GM19023 (cell line): ENCODE data around the gene ACOX1.

Source experiments
- ATAC-seq: cut with Tn5 transposase; IDR thresholded peaks from one replicate; pipeline ENCODE4 v1.9.1; 2021; ENCODE audit warnings: mild to moderate bottlenecking, moderate library complexity; ENCODE audit not compliant: unreplicated experiment

ACOX1 gene

DNA sequence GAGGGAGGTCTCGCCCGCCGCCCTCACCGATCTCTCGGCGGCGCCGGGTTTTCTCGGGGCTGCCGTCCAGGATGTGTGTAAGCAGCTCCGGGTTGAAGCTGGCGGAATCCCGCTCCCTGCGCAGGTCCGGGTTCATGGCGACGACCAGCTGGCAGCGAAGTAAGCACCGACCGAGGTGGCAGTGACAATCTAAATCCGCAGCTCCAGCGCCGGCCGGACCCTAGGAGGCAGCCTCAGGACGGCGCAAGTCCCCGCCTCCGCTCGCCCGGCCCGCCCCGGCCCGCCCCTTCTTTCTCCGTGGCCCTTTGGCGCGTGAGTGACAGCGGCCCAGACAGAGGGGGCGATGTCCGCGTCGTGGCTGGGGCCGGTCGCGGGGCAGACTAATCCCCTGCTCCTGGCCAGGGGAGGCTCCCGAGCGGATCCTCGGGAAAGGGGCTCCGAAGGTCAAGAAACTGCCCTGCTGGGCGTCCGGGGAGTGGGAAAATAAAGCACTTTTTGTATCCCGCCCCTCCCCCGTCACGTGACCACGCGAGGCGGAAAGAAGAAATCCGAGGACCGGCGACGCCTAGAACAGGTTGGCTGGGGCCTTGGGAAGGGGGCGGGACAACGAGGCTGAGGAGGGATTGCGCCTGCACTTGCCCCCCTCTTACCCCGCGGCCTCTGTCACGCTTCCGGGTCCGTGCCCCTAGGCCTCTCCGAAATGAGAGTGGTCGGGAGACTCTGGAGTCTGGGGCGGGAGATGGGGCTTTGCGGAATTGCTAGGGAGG lies at the start of gene ACOX1, which contains the start of gene TEN1:
ACOX1 (minus strand) TSS at position 229 of the 767 bp plus-strand sequence; CDS start at position 136, 93 bp downstream.
TEN1 (plus strand) TSS at position 303 of the 767 bp plus-strand sequence. CDS start 6,953 bp downstream, outside the sequence.
- peak; percentile 88 for ATAC-seq

DNA sequence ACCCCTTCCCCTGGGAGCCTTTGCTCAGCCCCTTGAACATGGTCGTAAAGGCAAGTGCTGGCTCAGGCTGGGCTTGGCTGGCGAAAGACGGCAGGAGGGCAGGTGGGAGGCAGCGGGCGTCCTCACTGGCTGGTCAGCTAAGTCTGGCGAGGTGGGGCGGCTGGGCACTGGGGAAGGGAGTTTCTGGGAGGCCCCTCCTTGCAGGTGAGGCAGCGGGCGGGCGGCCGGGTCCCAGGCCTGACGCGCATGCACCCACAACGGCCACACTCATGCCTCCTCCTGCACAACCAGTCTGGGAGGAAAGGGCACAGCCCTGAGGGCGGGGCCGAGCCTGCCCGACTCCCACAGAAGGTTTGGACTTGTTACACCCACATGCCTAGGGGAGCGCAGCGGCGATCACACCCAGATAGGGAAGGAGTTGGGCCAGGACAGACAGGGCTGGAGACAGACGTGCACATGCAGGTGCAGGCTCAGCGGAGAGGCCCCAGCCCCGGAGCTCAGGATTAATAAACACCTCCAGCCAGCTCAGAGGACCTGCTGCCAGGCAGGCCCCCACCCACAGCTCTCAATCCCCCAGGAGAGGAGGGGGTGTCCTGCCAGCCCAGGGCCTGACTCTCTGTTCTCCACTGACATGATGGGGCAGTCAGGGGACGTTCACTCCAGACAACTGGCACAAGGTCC lies 48.3 kb upstream of the ACOX1 start, which contains the start of gene EVPL:
EVPL (minus strand) TSS at position 148 of the 681 bp plus-strand sequence; CDS start at position 40, 108 bp downstream.
- no peak for ATAC-seq

DNA sequence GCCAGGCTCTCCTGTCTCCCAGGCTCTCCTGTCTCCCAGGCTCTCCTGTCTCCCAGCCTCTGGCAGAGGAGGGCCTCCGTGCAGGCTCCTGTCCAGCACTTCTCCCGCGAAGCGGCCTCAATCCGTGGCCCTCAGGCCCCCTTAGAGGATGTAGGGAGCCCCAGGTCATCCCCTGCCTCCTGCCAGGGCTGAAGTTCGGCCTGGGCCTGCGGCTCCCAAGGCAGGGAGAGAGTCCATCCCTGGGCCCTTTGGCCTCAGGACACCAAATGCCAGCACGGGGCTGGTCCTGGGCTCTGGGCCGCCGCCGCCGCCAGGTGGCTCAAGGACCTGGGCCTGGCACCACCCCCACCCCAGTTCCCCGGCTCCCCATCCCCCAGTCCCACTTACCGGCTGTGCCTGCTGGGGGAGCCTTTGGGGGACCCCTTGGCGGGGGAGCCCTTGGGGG lies 47.8 kb upstream of the ACOX1 start:
- ATAC-seq: no peak

DNA sequence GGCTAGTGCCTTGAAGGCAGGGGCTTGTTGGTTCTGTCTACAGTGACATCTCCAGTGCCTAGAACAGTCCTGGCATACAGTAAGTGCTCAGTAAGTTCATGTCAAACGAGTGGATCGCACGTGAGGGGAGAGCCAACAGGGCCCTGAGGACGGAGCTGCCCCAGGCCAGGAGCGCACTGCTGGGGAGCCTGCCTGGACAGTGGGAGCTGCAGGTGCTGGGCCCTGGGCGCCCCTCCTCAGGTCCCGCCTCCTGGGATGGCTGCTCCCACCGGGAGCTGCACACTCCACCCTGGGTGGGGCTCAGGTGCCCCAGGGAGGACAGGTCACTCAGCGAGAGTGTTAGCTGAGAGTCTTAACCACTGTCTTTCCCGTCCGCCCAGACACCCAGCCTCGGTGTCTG lies 46.3 kb upstream of the ACOX1 start:
- no peak for ATAC-seq

DNA sequence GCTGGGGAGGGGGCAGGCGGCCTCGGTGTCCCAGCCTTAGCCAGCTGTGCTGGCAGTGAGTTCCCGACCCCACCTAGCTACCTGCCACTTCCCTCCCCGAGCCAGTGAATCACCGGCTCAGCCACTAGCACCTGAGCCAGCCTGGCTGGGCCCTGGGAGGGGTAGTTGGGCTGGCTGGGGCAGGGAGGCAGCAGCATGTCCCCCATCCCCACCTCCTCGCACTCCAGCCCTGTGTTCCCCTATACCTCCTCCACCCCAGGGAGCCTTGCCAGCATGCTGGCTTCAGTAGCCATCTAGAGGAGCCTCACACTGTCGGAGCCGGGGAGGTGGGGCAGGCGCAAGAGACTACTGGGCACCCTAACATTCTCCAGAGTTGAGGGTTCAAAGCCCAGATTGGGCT lies 45.4 kb upstream of the ACOX1 start:
- ATAC-seq: no peak

DNA sequence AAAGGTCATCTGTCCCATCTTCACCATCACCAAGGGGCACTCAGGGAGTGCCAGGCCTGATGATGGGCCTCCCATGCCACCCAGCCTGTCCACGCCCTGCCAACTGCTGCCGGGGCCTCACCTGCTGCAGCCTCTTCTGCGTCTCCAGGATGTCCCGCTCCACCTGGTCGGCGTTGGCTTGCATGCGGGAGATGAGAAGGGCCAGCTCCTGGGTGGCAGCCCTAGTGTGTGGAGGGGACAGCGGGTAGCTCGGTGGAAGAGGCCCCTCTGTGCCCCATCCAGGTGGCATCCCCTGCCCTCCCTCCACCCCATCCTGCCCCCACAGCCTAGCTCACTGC lies 44.9 kb upstream of the ACOX1 start:
- no peak for ATAC-seq

DNA sequence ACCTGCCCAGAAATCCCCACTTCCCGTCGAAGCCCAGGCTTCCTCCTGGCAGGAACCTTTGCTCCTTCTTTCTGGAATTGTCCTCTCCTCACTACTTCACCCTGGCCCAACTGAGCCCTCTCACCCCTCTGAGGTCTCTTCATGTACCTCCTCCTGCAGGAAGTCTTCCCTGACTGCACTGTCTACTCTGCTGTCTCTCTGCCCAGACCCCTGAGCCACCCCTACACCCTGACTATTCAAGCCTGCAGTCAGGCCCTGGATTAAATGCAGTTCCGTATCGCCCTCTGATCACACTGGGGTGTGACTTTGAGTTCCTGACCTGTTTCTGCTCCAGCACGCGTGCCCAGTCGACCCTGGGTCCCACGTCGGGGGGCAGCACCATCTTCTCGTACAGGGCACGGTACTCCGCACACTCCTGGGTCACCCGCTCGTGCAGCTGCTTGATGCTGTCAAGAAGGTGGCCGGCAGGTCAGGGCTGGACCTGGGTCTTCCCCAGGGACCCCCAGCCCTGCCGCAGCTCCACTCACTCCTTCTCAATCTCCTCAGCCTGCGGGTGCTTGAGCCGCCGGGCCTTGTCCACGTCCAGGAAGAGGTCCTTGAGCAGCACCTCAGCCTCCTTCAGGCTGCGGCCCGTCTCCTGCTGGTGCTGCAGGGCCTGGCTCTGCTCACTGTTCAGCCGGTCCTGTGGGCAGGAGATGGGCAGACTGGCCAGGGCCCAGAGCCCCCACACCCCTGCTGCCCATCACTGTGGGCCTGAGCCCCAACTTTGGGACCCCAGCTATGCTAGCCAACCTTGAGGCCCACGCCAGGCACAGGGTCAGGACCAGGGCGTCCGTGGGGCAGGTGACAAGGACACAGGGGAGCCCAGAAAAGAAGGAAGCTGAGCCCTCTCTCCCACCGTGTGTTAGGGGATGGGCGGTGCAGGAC lies 44.3 kb upstream of the ACOX1 start:
- ATAC-seq: no peak

DNA sequence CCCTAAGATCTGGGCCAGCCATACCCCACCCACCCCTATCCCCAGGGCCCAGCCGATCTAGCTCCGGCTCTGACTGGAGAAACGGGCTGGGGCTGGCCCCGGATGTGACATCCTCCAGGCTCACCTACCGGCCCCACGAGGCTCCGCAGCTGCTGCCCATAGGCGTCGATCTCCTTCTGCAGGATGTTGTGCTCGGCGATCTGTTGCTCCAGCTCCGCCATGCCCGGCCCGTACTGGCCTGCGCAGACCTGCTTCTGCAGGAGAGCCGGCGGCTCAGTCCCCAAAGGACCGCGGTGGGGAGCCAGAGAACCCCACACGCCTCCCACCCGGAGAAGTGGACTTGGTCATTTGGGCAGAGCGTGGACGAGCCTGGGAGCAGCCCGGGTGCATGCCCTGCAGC lies 43.3 kb upstream of the ACOX1 start:
- no peak for ATAC-seq

DNA sequence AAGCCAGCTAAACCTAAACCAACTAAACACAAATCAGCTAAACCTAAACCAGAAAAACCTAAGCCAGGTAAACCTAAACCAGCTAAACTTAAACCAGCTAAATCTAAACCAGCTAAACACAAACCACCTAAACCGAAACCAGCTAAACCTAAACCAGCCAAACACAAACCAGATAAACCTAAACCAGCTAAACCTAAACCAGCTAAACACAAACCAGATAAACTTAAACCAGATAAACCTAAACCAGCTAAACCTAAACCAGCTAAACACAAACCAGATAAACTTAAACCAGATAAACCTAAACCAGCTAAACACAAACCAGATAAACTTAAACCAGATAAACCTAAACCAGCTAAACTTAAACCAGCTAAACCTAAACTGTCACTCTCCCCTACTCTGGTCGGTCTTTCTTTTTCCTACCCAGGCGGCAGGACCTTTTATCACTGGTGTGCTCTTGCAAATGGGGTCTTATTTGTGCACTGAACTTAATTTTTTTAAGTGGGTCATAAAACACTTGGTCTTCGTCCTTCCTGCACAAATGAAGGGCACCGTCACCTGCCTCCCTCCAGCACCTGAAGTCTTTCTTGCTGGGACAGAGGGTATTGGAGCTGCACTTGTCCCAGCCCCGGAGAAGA lies 41.0 kb upstream of the ACOX1 start:
- ATAC-seq: no peak

DNA sequence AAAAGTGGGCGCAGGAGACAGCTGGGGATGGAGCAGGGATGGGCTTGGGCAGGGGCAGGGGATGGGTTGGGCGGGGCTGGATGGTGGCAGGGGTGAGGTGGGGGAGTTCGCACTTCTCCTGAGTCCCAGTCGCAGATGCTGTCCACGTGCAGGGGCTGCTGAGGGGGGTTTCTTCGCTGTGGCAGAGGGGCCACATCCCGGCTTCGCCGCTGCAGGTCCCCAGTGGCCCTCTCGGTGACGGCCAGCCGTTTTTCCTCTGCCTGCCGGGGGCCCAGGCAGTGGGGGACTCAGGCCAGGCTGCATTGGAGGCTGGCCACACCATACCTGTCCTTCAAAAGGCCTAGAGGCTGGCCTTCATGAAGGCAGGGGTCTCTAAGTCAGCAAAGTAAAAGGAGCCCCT lies 39.8 kb upstream of the ACOX1 start:
- ATAC-seq: no peak

DNA sequence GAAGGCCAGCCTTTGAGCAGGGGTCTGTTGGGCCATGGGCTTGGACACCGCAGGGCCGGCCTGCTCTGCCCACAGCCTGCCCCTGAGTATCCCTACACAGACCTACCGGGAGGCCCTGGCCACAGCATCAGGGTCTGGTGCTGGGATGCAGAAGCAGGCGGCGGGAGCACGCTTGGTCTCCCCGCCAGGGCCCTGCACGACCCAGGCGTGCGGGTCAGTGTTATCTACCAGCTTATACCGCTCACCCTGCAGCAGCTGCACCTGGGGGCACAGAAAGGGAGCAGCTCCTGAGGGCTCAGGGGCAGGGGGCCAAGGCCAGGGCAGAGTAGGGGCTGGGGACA lies 39.3 kb upstream of the ACOX1 start:
- ATAC-seq: no peak

DNA sequence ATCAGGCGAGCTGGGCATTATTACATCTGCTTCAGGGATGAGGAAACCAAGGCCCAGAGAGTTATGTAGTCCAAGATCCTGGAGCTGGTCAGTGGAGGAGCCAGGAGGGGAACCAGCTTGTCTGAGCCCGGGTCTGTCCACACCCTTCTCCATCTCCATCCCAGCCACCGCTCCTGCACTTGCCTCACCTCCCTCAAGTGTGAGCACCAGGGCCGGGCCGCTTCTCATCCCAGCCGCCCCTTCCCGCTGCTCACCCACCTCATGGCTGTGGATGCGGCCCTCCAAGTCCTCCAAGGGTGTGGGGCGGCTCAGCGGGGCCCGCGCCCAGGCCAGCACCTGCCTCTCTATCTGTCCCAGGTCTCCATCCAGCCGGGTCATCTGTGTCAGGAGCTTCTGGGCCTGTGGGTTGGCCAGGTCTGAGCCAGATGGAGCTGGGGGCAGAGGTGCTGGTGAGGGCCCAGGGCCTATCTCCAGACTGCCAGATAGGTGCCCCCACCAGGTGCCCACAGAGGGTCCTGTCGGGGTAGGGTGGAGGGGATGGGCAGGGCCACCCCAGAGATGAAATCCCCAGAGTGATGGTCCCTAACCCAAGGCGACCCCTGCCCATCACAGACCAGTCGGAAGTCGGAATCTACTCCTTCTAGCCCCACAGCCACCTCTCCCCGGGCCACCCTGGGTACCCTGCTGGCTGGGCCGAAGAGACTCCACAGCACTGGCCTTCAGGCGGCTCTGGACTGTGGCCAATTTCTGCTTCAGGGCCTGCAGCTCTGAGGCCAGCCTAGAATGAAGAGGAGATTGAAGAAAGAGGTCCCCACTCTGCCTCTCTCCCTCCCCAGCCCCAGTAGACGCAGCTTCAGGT lies 38.7 kb upstream of the ACOX1 start:
- ATAC-seq: no peak

DNA sequence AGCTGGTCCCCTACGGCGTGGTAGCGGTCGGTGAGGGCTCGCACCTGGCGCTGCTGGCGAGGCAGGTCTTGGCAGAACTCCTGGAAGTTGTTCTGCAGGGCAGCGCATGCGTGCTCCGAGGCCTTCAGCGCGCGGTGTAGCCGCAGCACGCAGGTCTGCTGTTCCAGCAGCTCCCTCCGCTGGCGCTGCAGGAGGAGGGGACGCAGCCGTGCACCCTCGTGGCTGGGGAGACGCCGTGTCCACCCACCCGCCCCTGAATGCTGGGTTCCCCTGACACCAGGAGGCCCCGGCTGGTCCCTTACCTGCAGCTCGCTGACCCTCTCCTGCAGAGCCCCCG lies 35.9 kb upstream of the ACOX1 start:
- ATAC-seq: no peak

DNA sequence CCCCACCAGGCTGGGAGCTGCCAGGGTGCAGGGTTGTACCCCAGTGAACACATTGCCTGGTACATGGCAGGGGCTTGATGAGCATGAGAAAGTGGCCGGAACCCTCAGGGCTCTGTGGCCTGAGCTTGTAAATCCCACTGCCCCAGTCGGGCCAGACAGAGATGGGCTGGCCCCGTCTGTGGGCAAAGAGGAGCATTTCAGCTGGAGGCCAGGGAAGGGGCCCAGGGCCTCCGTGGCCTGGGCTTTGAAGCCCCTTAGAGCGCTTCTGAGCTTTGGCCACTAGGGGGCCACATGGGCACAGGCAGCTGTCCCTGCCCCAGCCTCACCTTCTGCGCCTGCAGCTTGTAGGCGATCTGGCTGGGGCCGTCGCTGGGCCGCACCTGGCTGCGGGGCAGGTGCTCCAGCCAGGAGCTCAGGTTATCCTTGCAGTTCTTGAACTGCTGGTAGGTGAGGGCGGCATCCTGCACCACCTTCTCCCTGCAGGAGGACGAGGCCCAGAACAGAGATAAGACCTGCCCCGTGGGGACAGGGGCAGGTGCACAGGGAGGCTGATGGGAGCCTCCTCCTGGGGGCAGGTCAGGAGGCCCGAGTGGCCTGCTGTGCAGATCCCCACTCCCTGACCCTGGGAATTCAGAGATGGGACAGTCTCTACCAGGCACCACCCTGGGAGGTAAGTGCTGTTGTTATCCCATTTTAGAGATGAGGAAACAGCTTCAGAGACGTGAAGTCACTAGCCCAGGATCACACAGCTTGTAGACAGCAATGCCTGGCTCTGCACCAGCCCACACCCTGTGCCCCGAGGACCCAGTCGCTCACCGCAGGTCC lies 35.3 kb upstream of the ACOX1 start:
- peak; percentile 69 for ATAC-seq

DNA sequence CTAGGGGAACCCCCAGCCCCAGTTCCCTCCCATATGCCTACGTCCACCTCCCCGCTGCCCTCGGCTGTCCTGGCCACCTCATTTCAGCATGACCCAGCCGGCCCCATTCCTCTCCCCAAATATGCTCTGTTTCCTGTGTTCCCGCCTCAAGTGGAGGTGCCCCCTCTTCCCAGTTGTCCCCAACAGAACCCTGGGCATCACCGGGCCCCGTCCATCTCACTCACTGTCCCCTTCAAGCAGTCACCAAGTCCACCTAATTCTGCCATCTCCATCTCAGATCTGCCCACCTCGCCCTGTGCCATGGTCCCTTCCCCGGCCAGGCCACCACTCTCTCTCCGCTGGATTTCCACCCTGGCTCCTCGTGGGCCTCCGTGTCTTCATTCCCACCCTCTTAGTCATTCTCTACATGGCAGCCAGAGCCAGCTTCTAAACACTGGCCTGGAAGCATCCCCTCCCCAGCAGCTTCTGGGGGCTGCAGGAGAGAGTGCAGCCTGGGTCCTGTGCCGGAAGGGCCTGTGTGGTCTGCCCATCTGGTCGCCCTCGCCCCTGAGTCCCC lies 34.5 kb upstream of the ACOX1 start:
- no peak for ATAC-seq

DNA sequence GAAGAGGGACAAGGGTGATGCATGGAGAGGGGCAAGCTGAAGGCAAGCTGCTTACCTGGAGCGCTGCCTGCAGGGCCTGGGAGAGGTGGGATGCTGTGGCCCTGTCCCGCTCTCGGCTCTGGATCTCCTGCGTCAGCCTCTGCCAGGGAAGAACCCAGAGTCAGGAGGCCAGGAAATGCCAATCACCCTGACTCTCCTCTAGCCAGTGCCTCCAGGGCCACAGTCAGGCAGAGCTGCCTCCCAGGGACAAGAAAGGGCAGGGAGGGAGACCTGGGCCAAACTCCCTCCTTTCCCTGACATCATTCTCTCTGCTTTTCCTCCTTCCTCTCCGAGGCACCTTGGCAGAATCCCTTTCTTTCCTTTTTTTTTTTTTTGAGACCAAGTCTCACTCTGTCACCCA lies 33.0 kb upstream of the ACOX1 start:
- ATAC-seq: no peak

DNA sequence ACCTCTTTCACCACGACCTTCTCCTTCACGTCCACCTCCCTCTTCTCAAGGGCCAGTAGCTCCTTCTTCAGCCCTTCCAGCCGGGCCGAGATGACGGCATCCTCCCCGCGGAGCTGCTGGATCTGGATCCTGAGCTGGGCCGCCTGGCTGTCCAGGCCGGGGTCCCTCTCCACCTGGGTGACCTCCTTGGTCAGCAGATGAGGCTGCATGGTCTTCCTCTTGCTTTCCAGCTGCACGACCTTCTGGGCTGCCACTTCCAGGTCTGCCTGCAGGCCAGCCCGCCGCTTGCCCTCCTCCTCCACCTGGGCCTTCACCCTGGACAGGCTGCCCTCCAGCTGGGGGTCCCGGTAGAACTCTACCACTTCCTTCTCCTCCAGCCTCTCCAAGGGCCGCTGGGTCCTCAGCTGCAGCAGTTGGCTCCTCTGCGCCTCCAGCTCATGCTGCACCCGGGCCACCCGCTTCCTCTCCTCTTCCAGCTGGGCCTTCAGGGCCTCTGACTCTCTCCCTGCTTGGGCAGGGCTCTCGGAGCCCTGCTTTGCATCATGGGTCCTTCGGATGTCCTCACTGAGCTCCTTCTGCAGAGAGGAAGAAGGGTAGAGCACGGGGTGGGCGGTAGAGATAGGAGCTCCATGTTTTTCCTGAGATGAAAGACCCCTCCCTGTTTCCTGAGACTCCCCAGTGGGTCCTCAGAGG lies 31.1 kb upstream of the ACOX1 start:
- no peak for ATAC-seq

DNA sequence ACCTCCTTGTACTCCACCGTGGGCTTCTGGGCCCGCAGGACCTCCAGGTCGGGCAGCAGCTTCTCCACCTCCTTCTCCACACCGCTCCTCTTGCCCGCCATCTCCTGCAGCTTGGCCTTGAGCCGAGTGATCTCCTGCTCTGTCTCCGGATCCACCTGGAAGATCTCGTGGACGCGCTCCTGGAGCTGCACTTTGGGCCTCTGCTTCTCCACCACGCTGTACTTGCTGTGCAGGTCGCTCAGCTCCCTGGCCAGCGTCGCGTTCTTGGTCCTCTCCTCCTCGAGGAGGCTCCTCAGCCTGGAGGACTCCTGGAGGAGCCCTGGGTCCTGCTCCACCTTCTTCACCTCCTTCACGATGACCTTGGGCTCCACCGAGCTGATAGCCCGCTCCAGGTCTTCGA lies 30.5 kb upstream of the ACOX1 start:
- ATAC-seq: no peak
